Spinal cord (tissue), 10 donors: ENCODE results near the gene RERG. TPM values are rescaled to one million over a fixed set of nuclear protein-coding genes. Genes with fewer than 3 reads are reported as not detected.

ENCODE experiments used
- DNase-seq, 6 donors: peaks; one replicate each; pipeline versions ENCODE4 v3.0.0 to v3.0.0-alpha.2; 2013 to 2015; ENCODE audit warnings: low spot score in 6 of 6, low read depth in 4 of 6
- H3K27ac ChIP-seq: one replicate; pipeline ENCODE4 v1.5.1; 2013; ENCODE audit warnings: low read depth, low read length, control low read depth
- H3K27me3 ChIP-seq: one replicate; pipeline ENCODE4 v1.6.1; 2013; ENCODE audit warnings: low read length; ENCODE audit not compliant: control insufficient read depth, insufficient read depth
- H3K36me3 ChIP-seq: one replicate; pipeline ENCODE4 v1.6.1; 2013; ENCODE audit warnings: low read length; ENCODE audit not compliant: control insufficient read depth, insufficient read depth
- H3K4me1 ChIP-seq: one replicate; pipeline ENCODE4 v1.6.1; 2013; ENCODE audit warnings: low read length; ENCODE audit not compliant: control insufficient read depth, insufficient read depth
- H3K4me3 ChIP-seq: one replicate; pipeline ENCODE4 v1.5.1; 2013; ENCODE audit warnings: low read depth, low read length, control low read depth
- H3K9me3 ChIP-seq: one replicate; pipeline ENCODE4 v1.6.1; 2013; ENCODE audit warnings: low read length; ENCODE audit not compliant: control insufficient read depth, insufficient read depth
- WGBS: methylation state at CpG from one replicate; pipeline ENCODE4 v1.1.5; 2013; ENCODE audit warnings: missing lambda C conversion rate; ENCODE audit not compliant: insufficient coverage; 5-methylcytosine and 5-hydroxymethylcytosine counted together
- polyA plus RNA-seq, 2 donors: library from polyadenylated mRNA; unstranded; fragments of 120-200 nt; gene quantifications; one replicate each; pipeline ENCODE4 v1.2.1, GENCODE V29; 2013; ENCODE audit not compliant: insufficient read length in 2 of 2
- total RNA-seq, 2 donors: library from RNA; depleted of rRNA in 1 of 2; stranded (reverse); fragments of 120-200 nt in 1 of 2; fragments of >200 nt in 1 of 2; gene quantifications; one replicate each; pipeline versions ENCODE4 v1.2.3 to v1.2.4, GENCODE V29; 2013 to 2014
- donor health status: healthy.

RERG gene
- total and polyA plus RNA-seq, 4 donors: 6.6 to 17.5 (median 10.5) TPM

GRCh38 chr12:15179672-15180071 is 41.5 kb downstream of the RERG start:
- DNase-seq: peak in 1 of 6 donors; percentile 43
- Histone ChIP-seq H3K27me3 (no peaks in the 10 kb centered on the region), H3K36me3 (no peaks in the 10 kb centered on the region), H3K4me3 (no peak overlapping the region), H3K27ac (no peak overlapping the region), H3K4me1 (no peaks in the 10 kb centered on the region), H3K9me3 (no peaks in the 10 kb centered on the region)
- WGBS: no CpG with 5 or more reads among the region's 2 CpGs

DNA sequence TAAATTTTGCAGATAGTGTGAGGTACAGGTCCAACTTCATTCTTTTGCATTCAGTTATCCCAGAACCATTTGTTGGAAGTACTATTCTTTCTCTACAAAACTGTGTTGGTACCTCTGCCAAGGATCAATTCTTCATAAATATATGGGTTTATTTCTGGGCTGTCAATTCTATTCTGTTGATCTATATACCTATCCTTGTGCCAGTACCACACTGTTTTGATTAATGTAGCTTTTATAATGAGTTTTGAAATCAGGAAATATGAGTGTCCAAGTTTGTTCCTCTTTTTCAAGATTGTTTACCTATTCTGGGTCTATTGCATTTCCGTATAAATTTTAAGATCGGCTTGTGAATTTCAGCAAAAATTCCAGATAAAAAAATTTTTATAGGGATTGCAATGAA is 48.1 kb downstream of the RERG start:
- Histone ChIP-seq H3K4me3 (no peak overlapping the region), H3K9me3 (peaks cover 3% of the 10 kb centered on the region), H3K36me3 (no peaks in the 10 kb centered on the region), H3K4me1 (no peaks in the 10 kb centered on the region), H3K27ac (no peak overlapping the region), H3K27me3 (no peaks in the 10 kb centered on the region)
- DNase-seq: no peak
- no CpG with 5 or more reads among the region's 2 CpGs for WGBS

- no peak overlapping the region for H3K4me3 ChIP-seq
- DNase-seq: no peak
- no peak overlapping the region for H3K27ac ChIP-seq
- WGBS: no CpG with 5 or more reads among the region's 3 CpGs
- no peaks in the 10 kb centered on the region for H3K36me3 ChIP-seq
- no peaks in the 10 kb centered on the region for H3K4me1 ChIP-seq
- no peaks in the 10 kb centered on the region for H3K27me3 ChIP-seq
- H3K9me3 ChIP-seq: peaks cover 3% of the 10 kb centered on the region
These were observed 49.0 kb downstream of the RERG start for GRCh38 chr12:15172060-15172822.

DNA sequence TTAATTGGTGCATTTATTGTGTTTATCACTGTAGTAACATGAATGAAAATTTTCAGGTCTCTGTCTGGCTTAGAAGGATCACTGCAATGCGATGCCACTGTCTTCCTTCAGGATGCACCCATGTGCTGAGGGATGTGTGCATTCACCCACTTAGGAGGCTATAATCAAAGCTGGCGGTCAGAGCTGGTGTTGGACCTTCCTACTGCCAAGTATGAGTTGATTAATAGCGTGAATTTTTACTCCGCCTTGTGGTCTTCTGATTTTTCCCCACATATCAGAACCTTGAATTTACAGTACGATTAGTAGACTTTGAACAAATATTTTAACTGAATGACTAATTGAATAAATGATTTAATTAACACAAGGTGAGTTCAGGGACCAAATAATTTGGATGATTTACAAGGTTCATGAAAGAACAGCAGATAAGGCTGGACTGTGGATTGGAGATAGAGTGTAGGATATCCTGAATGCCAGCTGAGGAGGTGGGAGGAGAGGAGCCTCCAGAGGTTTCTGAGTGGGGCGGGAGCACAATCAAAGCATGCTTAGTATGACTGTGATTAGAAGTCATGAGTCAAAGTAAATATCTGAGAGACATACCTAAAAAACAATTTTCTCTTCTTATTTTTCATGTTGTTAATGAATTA is 50.1 kb downstream of the RERG start:
- WGBS: 94% methylated on average over 2 of the region's 6 CpGs
- no peak overlapping the region for H3K27ac ChIP-seq
- H3K4me1 ChIP-seq: no peaks in the 10 kb centered on the region
- no peak overlapping the region for H3K4me3 ChIP-seq
- H3K27me3 ChIP-seq: no peaks in the 10 kb centered on the region
- DNase-seq: no peak
- peaks cover 3% of the 10 kb centered on the region for H3K9me3 ChIP-seq
- no peaks in the 10 kb centered on the region for H3K36me3 ChIP-seq

- H3K9me3 ChIP-seq: peaks cover 2% of the 10 kb centered on the region
- H3K36me3 ChIP-seq: no peaks in the 10 kb centered on the region
- H3K27me3 ChIP-seq: no peaks in the 10 kb centered on the region
- WGBS: no CpG with 5 or more reads among the region's 5 CpGs
- no peak overlapping the region for H3K4me3 ChIP-seq
- no peak overlapping the region for H3K27ac ChIP-seq
- H3K4me1 ChIP-seq: no peaks in the 10 kb centered on the region
- DNase-seq: peak in 1 of 6 donors; percentile 63
These were observed 53.1 kb downstream of the RERG start for GRCh38 chr12:15168026-15168678.

DNA sequence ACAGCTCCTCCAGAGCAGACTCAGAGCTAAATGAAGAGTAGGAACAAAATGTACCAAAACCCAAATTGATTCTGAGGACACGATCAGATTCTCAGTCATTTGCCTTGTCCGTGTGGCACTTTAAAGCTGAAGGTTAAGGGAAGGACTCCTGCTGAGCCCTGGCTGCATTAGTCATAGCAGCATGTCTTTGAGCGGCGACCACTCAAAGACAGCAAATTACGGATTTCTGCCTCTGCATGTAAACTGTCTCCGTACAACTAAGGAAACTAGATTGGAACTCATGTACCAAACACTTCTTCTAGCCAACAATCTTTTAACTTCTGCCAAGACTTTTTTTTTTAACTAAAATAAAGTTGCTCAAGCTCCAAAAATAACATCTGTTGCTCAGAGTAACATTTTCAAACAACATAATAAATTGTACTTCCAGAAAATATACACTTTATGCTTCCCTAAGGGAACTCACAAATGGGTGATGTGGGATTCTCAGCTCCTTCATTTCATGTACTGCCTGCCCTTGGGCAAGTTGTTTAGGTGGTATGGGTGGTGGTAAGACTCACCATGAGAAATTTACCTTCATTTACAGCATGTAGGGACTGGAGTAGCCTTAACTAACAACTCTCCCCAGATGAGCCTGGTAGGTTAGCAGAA is 56.1 kb downstream of the RERG start:
- peak in 1 of 6 donors; percentile 67 for DNase-seq
- Histone ChIP-seq H3K9me3 (no peaks in the 10 kb centered on the region), H3K27me3 (no peaks in the 10 kb centered on the region), H3K4me3 (no peak overlapping the region), H3K36me3 (no peaks in the 10 kb centered on the region), H3K4me1 (no peaks in the 10 kb centered on the region), H3K27ac (no peak overlapping the region)
- 60% methylated on average over 6 of the region's 6 CpGs for WGBS

DNA sequence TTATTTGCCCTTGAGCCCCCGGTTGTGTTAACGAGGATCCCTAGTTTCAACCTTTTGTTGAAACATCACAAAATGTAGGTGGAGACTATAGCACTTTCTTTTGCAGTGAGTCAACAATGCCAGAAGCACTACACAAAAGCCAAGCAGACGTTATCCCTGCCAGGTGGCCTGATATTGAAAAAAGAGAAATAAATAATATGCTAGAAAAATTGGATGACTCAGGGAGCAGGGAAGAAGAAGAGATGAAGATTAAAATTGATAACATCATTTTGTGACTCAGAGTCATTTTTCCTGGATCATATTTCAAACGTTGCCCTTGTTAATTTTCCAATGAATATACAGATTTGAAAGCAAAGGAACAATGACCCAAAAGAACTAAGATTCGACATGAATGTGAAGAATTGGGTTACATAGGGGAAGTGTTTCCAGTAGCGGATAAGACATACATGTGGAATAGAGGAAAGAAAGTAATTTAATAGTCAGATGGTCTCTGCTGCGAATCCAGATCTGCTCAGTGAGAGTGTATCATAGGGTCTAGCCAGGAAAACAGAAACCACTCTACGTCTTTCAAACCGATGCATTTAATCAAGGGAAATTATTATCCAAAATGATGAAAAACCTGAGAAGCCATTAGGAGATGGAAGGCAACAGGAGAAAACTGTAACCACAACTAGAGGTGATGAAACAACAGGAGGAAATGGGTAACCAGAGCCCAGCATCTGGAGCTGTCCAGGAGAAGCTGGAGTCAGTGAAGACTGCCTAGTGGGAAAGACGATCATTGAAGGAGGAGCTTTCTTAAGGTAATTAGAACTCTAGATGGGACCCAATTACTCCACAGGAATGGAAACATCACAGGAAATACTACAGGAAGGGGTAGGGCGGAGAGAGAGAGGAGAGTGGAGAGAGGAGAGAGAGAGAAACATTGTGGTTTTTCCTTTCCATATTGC is 57.9 kb downstream of the RERG start:
- Histone ChIP-seq H3K36me3 (no peaks in the 10 kb centered on the region), H3K4me1 (no peaks in the 10 kb centered on the region), H3K9me3 (no peaks in the 10 kb centered on the region), H3K4me3 (no peak overlapping the region), H3K27ac (no peak overlapping the region), H3K27me3 (no peaks in the 10 kb centered on the region)
- DNase-seq: no peak
- 100% methylated on average over 3 of the region's 11 CpGs for WGBS

- no peak overlapping the region for H3K4me3 ChIP-seq
- no peak for DNase-seq
- H3K27ac ChIP-seq: no peak overlapping the region
These were observed 63.1 kb downstream of the RERG start for GRCh38 chr12:15158083-15158482.

DNA sequence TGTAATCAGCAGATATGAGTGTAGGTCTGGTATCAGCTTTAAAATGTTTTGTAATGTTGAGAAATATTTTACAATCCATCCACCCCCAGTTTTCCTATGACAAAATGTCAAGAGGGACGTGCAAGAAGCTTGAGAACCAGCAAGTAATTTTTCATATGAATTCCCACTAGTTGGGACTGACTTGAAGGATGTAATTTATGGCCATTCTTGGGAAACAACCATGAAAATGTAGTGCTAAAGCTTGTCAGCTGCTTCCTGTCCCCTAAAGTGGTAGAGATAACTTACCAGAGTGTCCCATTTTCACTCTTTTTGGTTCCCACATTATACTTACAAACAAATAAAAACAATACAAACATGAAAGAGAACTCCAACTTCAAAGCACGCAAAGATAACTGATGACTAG is 63.9 kb downstream of the RERG start:
- Histone ChIP-seq H3K36me3 (no peaks in the 10 kb centered on the region), H3K4me1 (no peaks in the 10 kb centered on the region), H3K27ac (no peak overlapping the region), H3K9me3 (no peaks in the 10 kb centered on the region), H3K27me3 (no peaks in the 10 kb centered on the region), H3K4me3 (no peak overlapping the region)
- WGBS: no CpG with 5 or more reads among the region's 2 CpGs
- DNase-seq: no peak

More at GRCh38 chr12:15158083-15158482, 63.1 kb downstream of the RERG start:
- no peaks in the 10 kb centered on the region for H3K4me1 ChIP-seq
- H3K27me3 ChIP-seq: no peaks in the 10 kb centered on the region
- 100% methylated on average over 2 of the region's 3 CpGs for WGBS
- H3K36me3 ChIP-seq: no peaks in the 10 kb centered on the region
- no peaks in the 10 kb centered on the region for H3K9me3 ChIP-seq
